Vagina (tissue), 2 donors: ENCODE data around the gene HDAC11.

Experiments
- CTCF ChIP-seq, 3 experiments: fragments of 450-650 bp in 2 of 3; fragments of 200-600 bp in 1 of 3; sonication (generic) in 1 of 3; IDR thresholded peaks; one replicate each; pipeline ENCODE4 v1.5.1; 2017 to 2019; ENCODE audit warnings: antibody characterized with exemption in 3 of 3, mild to moderate bottlenecking in 2 of 3, moderate library complexity in 2 of 3
- POLR2A ChIP-seq, 2 donors: fragments of 450-650 bp; IDR thresholded peaks; one replicate each; pipeline ENCODE4 v1.6.1; 2017; ENCODE audit warnings: antibody characterized with exemption in 2 of 2, mild to moderate bottlenecking in 2 of 2, moderate library complexity in 2 of 2

- no peak for TF ChIP-seq CTCF (IDR thresholded peaks at IDR 0.05)
- TF ChIP-seq POLR2A (IDR thresholded peaks at IDR 0.05), result no peak
Measured at GRCh38 chr3:13483286-13483685, 3.2 kb downstream of the HDAC11 start.
